ENCODE results near the gene PAPOLB. TPM values are rescaled to one million over a fixed set of nuclear protein-coding genes. Genes with fewer than 3 reads are reported as not detected.
"Not testable (repeated sequence)": the region's sequence is repeated elsewhere in the genome, so short reads cannot be mapped to it uniquely, and the experiment has no call there.

PAPOLB gene
- total RNA-seq, 1 donor from 2014 or later, result not detected

- no peak for DNase-seq (ENCODE audit: low spot score in 2 of 2)
- intact Hi-C loops (cut with DNase I), result no loop called here
- no peak for TF ChIP-seq CTCF (IDR thresholded peaks at IDR 0.05)
- H3K4me3 ChIP-seq, result no peak overlapping the region
- no peaks in the 10 kb centered on the region for H3K27me3 ChIP-seq
- no peaks in the 10 kb centered on the region for H3K36me3 ChIP-seq
- H3K4me1 ChIP-seq, result no peaks in the 10 kb centered on the region
- H3K27ac ChIP-seq, result no peak overlapping the region
- H3K9me3 ChIP-seq, result no peaks in the 10 kb centered on the region
Observed at GRCh38 chr7:4895766-4896165, 33.9 kb upstream of the PAPOLB start.

- H3K4me3 ChIP-seq, result no peak overlapping the region
- H3K27ac ChIP-seq, result no peak overlapping the region
- intact Hi-C loops (cut with DNase I), result no loop called here
- no peak for TF ChIP-seq CTCF (IDR thresholded peaks at IDR 0.05)
- H3K9me3 ChIP-seq, result no peaks in the 10 kb centered on the region
- DNase-seq (ENCODE audit: low spot score in 2 of 2), result no peak
- no peaks in the 10 kb centered on the region for H3K4me1 ChIP-seq
- H3K27me3 ChIP-seq, result no peaks in the 10 kb centered on the region
- no peaks in the 10 kb centered on the region for H3K36me3 ChIP-seq
Observed at GRCh38 chr7:4894482-4894881, 32.7 kb upstream of the PAPOLB start.

- Histone ChIP-seq H3K27me3 (no peaks in the 10 kb centered on the region), H3K4me3 (no peak overlapping the region), H3K9me3 (no peaks in the 10 kb centered on the region), H3K27ac (no peak overlapping the region), H3K36me3 (no peaks in the 10 kb centered on the region), H3K4me1 (no peaks in the 10 kb centered on the region)
- intact Hi-C loops (cut with DNase I), result no loop called here
- no peak for DNase-seq (ENCODE audit: low spot score in 2 of 2)
- TF ChIP-seq CTCF (IDR thresholded peaks at IDR 0.05), result no peak
Observed at GRCh38 chr7:4893929-4894475, 32.2 kb upstream of the PAPOLB start.

- H3K27ac ChIP-seq; H3K36me3 ChIP-seq; DNase-seq (ENCODE audit: low spot score in 2 of 2); H3K4me3 ChIP-seq; H3K27me3 ChIP-seq; H3K9me3 ChIP-seq; H3K4me1 ChIP-seq; intact Hi-C loops (cut with DNase I): not testable (repeated sequence)
Observed at GRCh38 chr7:4893188-4893587, 31.4 kb upstream of the PAPOLB start.

GRCh38 chr7:4891522-4891921 is 29.7 kb upstream of the PAPOLB start:
- H3K9me3 ChIP-seq; DNase-seq (ENCODE audit: low spot score in 2 of 2); H3K27me3 ChIP-seq; H3K4me3 ChIP-seq; H3K36me3 ChIP-seq; H3K27ac ChIP-seq; intact Hi-C loops (cut with DNase I); H3K4me1 ChIP-seq: not testable (repeated sequence)

- H3K27me3 ChIP-seq, result no peaks in the 10 kb centered on the region
- H3K27ac ChIP-seq, result no peak overlapping the region
- H3K4me1 ChIP-seq, result no peaks in the 10 kb centered on the region
- no peak overlapping the region for H3K4me3 ChIP-seq
- H3K36me3 ChIP-seq, result no peaks in the 10 kb centered on the region
- no peak for TF ChIP-seq CTCF (IDR thresholded peaks at IDR 0.05)
- H3K9me3 ChIP-seq, result no peaks in the 10 kb centered on the region
- intact Hi-C loops (cut with DNase I), result loop anchor here (10.0 kb wide), 1 partner anchor 205 kb away; the partner anchor contains the start of gene FOXK1
- DNase-seq (ENCODE audit: low spot score in 2 of 2), result no peak
Observed at GRCh38 chr7:4889682-4890081, 27.9 kb upstream of the PAPOLB start.

GRCh38 chr7:4888161-4888560 is 26.3 kb upstream of the PAPOLB start:
- Histone ChIP-seq H3K4me3 (no peak overlapping the region), H3K27ac (no peak overlapping the region), H3K27me3 (no peaks in the 10 kb centered on the region), H3K4me1 (no peaks in the 10 kb centered on the region), H3K36me3 (no peaks in the 10 kb centered on the region), H3K9me3 (no peaks in the 10 kb centered on the region)
- DNase-seq (ENCODE audit: low spot score in 2 of 2), result no peak
- intact Hi-C loops (cut with DNase I), result loop anchor here (10.0 kb wide), 1 partner anchor 203 kb away; the partner anchor contains the start of gene FOXK1
- TF ChIP-seq CTCF (IDR thresholded peaks at IDR 0.05), result no peak

Data from ascending aorta (tissue), 2 donors.